ENCODE data around the gene RASL10A. TPM values are rescaled to one million over a fixed set of nuclear protein-coding genes. Genes with fewer than 3 reads are reported as not detected.
"Not testable (repeated sequence)": the region's sequence is repeated elsewhere in the genome, so short reads cannot be mapped to it uniquely, and the experiment has no call there.

The RASL10A gene
- not detected in 2 replicates for total RNA-seq
- polyA plus RNA-seq, result not detected in 2 replicates
- not detected in 2 replicates for polyA plus RNA-seq (2012)
- not detected in 2 replicates for polyA minus RNA-seq (ENCODE audit: low replicate concordance)

- Histone ChIP-seq H3K36me3 (ENCODE audit: control insufficient read depth, insufficient read depth, low read length) (peaks cover 6% of the 10 kb centered on the region), H3K4me1 (ENCODE audit: control insufficient read depth, extremely low read depth, insufficient read depth, low read length) (peaks cover 6% of the 10 kb centered on the region), H3K4me2 (ENCODE audit: extremely low read depth, insufficient read depth, low read length) (no peak within 1 kb of the TSS), H3K9me3 (ENCODE audit: control insufficient read depth, insufficient read depth, low read depth, low read length) (no peaks in the 10 kb centered on the region), H3K27ac (ENCODE audit: insufficient read depth, low read length) (no peak within 1 kb of the TSS), H2AFZ (ENCODE audit: low read length) (no peak within 1 kb of the TSS), H3K9ac (ENCODE audit: insufficient read depth, low read length) (no peak within 1 kb of the TSS), H3K4me3 (replicated peaks in 1 of 4; ENCODE audit: control extremely low read depth in 1 of 4, insufficient read depth in 1 of 4, low read depth in 3 of 4, low read length in 4 of 4) (no peak within 1 kb of the TSS), H3K79me2 (ENCODE audit: control insufficient read depth, insufficient read depth, low read length) (no peaks in the 10 kb centered on the region), H4K20me1 (ENCODE audit: control insufficient read depth, extremely low read depth, insufficient read depth, low read length) (no peaks in the 10 kb centered on the region), H3K27me3 (ENCODE audit: control insufficient read depth, insufficient read depth, low read length) (peaks cover 34% of the 10 kb centered on the region)
- TF ChIP-seq EZH2 (IDR thresholded peaks at IDR 0.05; ENCODE audit: low read length, missing control alignments) (no peak), CTCF (conservative IDR thresholded peaks at IDR 0.05 in 1 of 2, IDR thresholded peaks at IDR 0.05 in 1 of 2; ENCODE audit: low read depth in 1 of 2, low read length in 2 of 2) (no peak)
- no peak for DNase-seq (ENCODE audit: low read depth in 2 of 2)
These were observed at the start of gene RASL10A for GRCh38 chr22:29315286-29316140. Gene RASL10A, minus strand, starts transcription at chr22:29315697. Its CDS starts 451 bp downstream, at chr22:29315246.

- Histone ChIP-seq H3K4me2 (ENCODE audit: extremely low read depth, insufficient read depth, low read length) (no peak overlapping the region), H3K27ac (ENCODE audit: insufficient read depth, low read length) (no peak overlapping the region), H3K9me3 (ENCODE audit: control insufficient read depth, insufficient read depth, low read depth, low read length) (no peaks in the 10 kb centered on the region), H3K27me3 (ENCODE audit: control insufficient read depth, insufficient read depth, low read length) (no peaks in the 10 kb centered on the region), H3K36me3 (ENCODE audit: control insufficient read depth, insufficient read depth, low read length) (peaks cover 10% of the 10 kb centered on the region), H3K9ac (ENCODE audit: insufficient read depth, low read length) (no peak overlapping the region), H3K79me2 (ENCODE audit: control insufficient read depth, insufficient read depth, low read length) (no peaks in the 10 kb centered on the region), H3K4me1 (ENCODE audit: control insufficient read depth, extremely low read depth, insufficient read depth, low read length) (no peaks in the 10 kb centered on the region), H4K20me1 (ENCODE audit: control insufficient read depth, extremely low read depth, insufficient read depth, low read length) (no peaks in the 10 kb centered on the region), H2AFZ (ENCODE audit: low read length) (no peak overlapping the region), H3K4me3 (replicated peaks in 1 of 4; ENCODE audit: control extremely low read depth in 1 of 4, insufficient read depth in 1 of 4, low read depth in 3 of 4, low read length in 4 of 4) (no peak overlapping the region)
- TF ChIP-seq CTCF (conservative IDR thresholded peaks at IDR 0.05 in 1 of 2, IDR thresholded peaks at IDR 0.05 in 1 of 2; ENCODE audit: low read depth in 1 of 2, low read length in 2 of 2), result peak; percentile 59 to 86
- no peak for TF ChIP-seq EZH2 (IDR thresholded peaks at IDR 0.05; ENCODE audit: low read length, missing control alignments)
- peak; percentile 54 to 70 for DNase-seq (ENCODE audit: low read depth in 2 of 2)
These were observed 44.0 kb upstream of the RASL10A start for GRCh38 chr22:29359469-29359868.

GRCh38 chr22:29357193-29357890 is 41.8 kb upstream of the RASL10A start:
- H3K9ac ChIP-seq (ENCODE audit: insufficient read depth, low read length), result not testable (repeated sequence)
- peaks cover 13% of the 10 kb centered on the region for H3K36me3 ChIP-seq (ENCODE audit: control insufficient read depth, insufficient read depth, low read length)

More at GRCh38 chr22:29357193-29357890, 41.8 kb upstream of the RASL10A start:
- not testable (repeated sequence) for H3K4me1 ChIP-seq (ENCODE audit: control insufficient read depth, extremely low read depth, insufficient read depth, low read length); H3K79me2 ChIP-seq (ENCODE audit: control insufficient read depth, insufficient read depth, low read length); H3K27ac ChIP-seq (ENCODE audit: insufficient read depth, low read length); H3K27me3 ChIP-seq (ENCODE audit: control insufficient read depth, insufficient read depth, low read length); H3K9me3 ChIP-seq (ENCODE audit: control insufficient read depth, insufficient read depth, low read depth, low read length); H2AFZ ChIP-seq (ENCODE audit: low read length); H3K4me3 ChIP-seq (replicated peaks in 1 of 4; ENCODE audit: control extremely low read depth in 1 of 4, insufficient read depth in 1 of 4, low read depth in 3 of 4, low read length in 4 of 4); H4K20me1 ChIP-seq (ENCODE audit: control insufficient read depth, extremely low read depth, insufficient read depth, low read length); H3K4me2 ChIP-seq (ENCODE audit: extremely low read depth, insufficient read depth, low read length); DNase-seq (ENCODE audit: low read depth in 2 of 2)

Data from fibroblast of lung (primary cell).